NCI-H1105 (cell line): ENCODE measurements around the gene RCVRN.

Source experiments
- DNase-seq: peaks from one replicate; lab custom pipeline; 2025; lab: John Stamatoyannopoulos, UW

RCVRN gene

GRCh38 chr17:9898812-9899211 is 6.3 kb downstream of the RCVRN start:
- DNase-seq = no peak

GRCh38 chr17:9897372-9897968 is 7.6 kb downstream of the RCVRN start:
- DNase-seq = no peak

GRCh38 chr17:9895923-9896322 is 9.1 kb downstream of the RCVRN start:
- no peak for DNase-seq

- no peak for DNase-seq
Measured at GRCh38 chr17:9894231-9894630, 10.8 kb downstream of the RCVRN start.

GRCh38 chr17:9893411-9894012 is 11.6 kb downstream of the RCVRN start:
- no peak for DNase-seq

- DNase-seq = no peak
Measured at GRCh38 chr17:9890124-9890523, 14.9 kb downstream of the RCVRN start.

GRCh38 chr17:9887508-9887907 is 17.6 kb downstream of the RCVRN start:
- DNase-seq = no peak

- no peak for DNase-seq
Measured at GRCh38 chr17:9886141-9886930, 18.7 kb downstream of the RCVRN start.

- DNase-seq = no peak
Measured at GRCh38 chr17:9883451-9883850, 21.6 kb downstream of the RCVRN start.

- DNase-seq = no peak
Measured at GRCh38 chr17:9880582-9880999, 24.5 kb downstream of the RCVRN start.

- DNase-seq = no peak
Measured at GRCh38 chr17:9878786-9879525, 26.1 kb downstream of the RCVRN start.

- no peak for DNase-seq
Measured at GRCh38 chr17:9878356-9878755, 26.7 kb downstream of the RCVRN start.

- no peak for DNase-seq
Measured at GRCh38 chr17:9875441-9875840, 29.6 kb downstream of the RCVRN start.

GRCh38 chr17:9874722-9875121 is 30.3 kb downstream of the RCVRN start:
- no peak for DNase-seq

GRCh38 chr17:9872852-9873251 is 32.2 kb downstream of the RCVRN start:
- DNase-seq = no peak

- no peak for DNase-seq
Measured at GRCh38 chr17:9868552-9868951, 36.5 kb downstream of the RCVRN start.

- DNase-seq = no peak
Measured at GRCh38 chr17:9865586-9865985, 39.5 kb downstream of the RCVRN start.

GRCh38 chr17:9862949-9863348 is 42.1 kb downstream of the RCVRN start:
- DNase-seq = no peak

- DNase-seq = no peak
Measured at GRCh38 chr17:9862220-9862619, 42.9 kb downstream of the RCVRN start.

GRCh38 chr17:9860851-9861250 is 44.2 kb downstream of the RCVRN start:
- DNase-seq = no peak

- DNase-seq = no peak
Measured at GRCh38 chr17:9859781-9860180, 45.3 kb downstream of the RCVRN start.

- DNase-seq = no peak
Measured at GRCh38 chr17:9855036-9855435, 50.0 kb downstream of the RCVRN start.

GRCh38 chr17:9854255-9854654 is 50.8 kb downstream of the RCVRN start:
- no peak for DNase-seq
